HL-60 (cell line): ENCODE results near the gene TOP3B.

ENCODE experiments used
- DNase-seq, 2 experiments: peaks; one replicate each; pipeline ENCODE4 v3.0.0-alpha.2; 2010 to 2020; ENCODE audit warnings: low read depth in 1 of 2, low spot score in 1 of 2
- H3K27ac ChIP-seq: fragments of 250-450 bp; sonication (Bioruptor Pico); replicated peaks from 2 replicates; pipeline ENCODE4 v1.5.1; 2020; ENCODE audit warnings: mild to moderate bottlenecking, moderate library complexity
- H3K27me3 ChIP-seq: fragments of 250-450 bp; sonication (Bioruptor Pico); 2 replicates; pipeline ENCODE4 v1.5.1; 2021; ENCODE audit warnings: mild to moderate bottlenecking, moderate library complexity; ENCODE audit not compliant: insufficient read depth, poor library complexity, severe bottlenecking
- H3K4me3 ChIP-seq: replicated peaks from 2 replicates; pipeline ENCODE4 v1.5.1; 2011; ENCODE audit warnings: mild to moderate bottlenecking, control low read depth, low read length; ENCODE audit not compliant: insufficient read depth
- GABPA ChIP-seq: IDR thresholded peaks from 2 replicates; pipeline ENCODE4 v1.6.1; 2012; ENCODE audit warnings: low read depth
- POLR2AphosphoS5 ChIP-seq: IDR thresholded peaks from 2 replicates; pipeline ENCODE4 v1.6.1; 2012; ENCODE audit warnings: low read depth
- SPI1 ChIP-seq: IDR thresholded peaks from 2 replicates; pipeline ENCODE4 v1.6.1; 2012; ENCODE audit warnings: low read depth, mild to moderate bottlenecking, borderline replicate concordance
- TF ChIP-seq, protein P1 (sequence below): IDR thresholded peaks from one replicate; pipeline ENCODE4 v1.5.1; 2011; ENCODE audit warnings: low read length, control low read depth, inconsistent platforms; ENCODE audit not compliant: insufficient read depth
- TF ChIP-seq, protein P2 (sequence below): IDR thresholded peaks from 2 replicates; pipeline ENCODE4 v1.6.1; 2012; ENCODE audit warnings: low read depth; ENCODE audit not compliant: insufficient replicate concordance

TOP3B gene

DNA sequence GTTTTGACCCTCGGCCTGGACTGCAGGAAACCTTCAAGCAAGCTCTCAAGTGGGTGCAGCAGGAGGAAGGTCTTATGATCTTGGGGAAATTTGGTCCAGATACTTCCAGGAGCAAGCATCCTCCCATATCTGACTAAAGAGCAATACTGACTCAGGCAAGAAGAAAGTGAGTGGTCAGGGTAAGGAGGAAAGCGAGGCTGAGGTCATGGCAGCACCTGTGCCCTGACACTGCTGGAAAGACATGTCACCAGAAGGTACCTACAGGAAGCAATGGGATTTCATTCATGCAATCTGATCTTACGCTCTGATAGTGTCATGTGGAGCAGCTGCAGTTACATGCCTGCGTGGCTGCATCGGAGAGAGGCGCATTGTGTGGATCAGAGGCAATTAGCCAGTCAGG lies 6.5 kb upstream of the TOP3B start:
- H3K27ac ChIP-seq = no peak overlapping the region
- H3K4me3 ChIP-seq = no peak overlapping the region
- H3K27me3 ChIP-seq = no peaks in the 10 kb centered on the region
- TF ChIP-seq, protein P1, sequence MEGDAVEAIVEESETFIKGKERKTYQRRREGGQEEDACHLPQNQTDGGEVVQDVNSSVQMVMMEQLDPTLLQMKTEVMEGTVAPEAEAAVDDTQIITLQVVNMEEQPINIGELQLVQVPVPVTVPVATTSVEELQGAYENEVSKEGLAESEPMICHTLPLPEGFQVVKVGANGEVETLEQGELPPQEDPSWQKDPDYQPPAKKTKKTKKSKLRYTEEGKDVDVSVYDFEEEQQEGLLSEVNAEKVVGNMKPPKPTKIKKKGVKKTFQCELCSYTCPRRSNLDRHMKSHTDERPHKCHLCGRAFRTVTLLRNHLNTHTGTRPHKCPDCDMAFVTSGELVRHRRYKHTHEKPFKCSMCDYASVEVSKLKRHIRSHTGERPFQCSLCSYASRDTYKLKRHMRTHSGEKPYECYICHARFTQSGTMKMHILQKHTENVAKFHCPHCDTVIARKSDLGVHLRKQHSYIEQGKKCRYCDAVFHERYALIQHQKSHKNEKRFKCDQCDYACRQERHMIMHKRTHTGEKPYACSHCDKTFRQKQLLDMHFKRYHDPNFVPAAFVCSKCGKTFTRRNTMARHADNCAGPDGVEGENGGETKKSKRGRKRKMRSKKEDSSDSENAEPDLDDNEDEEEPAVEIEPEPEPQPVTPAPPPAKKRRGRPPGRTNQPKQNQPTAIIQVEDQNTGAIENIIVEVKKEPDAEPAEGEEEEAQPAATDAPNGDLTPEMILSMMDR = no peak
- TF ChIP-seq GABPA (no peak), SPI1 (no peak), POLR2AphosphoS5 (no peak)
- TF ChIP-seq, protein P2, sequence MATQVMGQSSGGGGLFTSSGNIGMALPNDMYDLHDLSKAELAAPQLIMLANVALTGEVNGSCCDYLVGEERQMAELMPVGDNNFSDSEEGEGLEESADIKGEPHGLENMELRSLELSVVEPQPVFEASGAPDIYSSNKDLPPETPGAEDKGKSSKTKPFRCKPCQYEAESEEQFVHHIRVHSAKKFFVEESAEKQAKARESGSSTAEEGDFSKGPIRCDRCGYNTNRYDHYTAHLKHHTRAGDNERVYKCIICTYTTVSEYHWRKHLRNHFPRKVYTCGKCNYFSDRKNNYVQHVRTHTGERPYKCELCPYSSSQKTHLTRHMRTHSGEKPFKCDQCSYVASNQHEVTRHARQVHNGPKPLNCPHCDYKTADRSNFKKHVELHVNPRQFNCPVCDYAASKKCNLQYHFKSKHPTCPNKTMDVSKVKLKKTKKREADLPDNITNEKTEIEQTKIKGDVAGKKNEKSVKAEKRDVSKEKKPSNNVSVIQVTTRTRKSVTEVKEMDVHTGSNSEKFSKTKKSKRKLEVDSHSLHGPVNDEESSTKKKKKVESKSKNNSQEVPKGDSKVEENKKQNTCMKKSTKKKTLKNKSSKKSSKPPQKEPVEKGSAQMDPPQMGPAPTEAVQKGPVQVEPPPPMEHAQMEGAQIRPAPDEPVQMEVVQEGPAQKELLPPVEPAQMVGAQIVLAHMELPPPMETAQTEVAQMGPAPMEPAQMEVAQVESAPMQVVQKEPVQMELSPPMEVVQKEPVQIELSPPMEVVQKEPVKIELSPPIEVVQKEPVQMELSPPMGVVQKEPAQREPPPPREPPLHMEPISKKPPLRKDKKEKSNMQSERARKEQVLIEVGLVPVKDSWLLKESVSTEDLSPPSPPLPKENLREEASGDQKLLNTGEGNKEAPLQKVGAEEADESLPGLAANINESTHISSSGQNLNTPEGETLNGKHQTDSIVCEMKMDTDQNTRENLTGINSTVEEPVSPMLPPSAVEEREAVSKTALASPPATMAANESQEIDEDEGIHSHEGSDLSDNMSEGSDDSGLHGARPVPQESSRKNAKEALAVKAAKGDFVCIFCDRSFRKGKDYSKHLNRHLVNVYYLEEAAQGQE = no peak
- DNase-seq = no peak

DNA sequence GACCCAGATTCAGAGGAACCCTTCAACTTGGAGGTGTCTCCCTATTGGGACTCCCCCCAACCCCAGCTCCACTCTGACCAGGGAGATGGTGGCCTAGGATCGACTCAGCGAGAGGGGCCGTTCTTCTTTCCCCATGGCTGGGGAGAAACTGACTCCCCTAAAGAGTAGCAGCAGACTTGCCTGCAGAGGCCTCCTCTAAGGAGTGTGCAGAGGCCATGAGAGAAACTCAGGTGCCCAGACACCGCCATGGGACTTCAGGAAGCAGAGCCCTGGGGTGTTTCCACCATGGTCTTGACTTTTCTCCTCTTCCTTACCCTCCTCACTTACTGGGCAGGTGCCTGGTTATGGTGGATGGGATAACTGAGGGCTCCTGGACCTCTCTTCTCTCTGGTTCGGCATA lies 2.6 kb upstream of the TOP3B start:
- DNase-seq = no peak
- Histone ChIP-seq H3K27ac (no peak overlapping the region), H3K27me3 (no peaks in the 10 kb centered on the region), H3K4me3 (no peak overlapping the region)
- no peak for TF ChIP-seq GABPA
- TF ChIP-seq, protein P2 = no peak
- no peak for TF ChIP-seq POLR2AphosphoS5
- no peak for TF ChIP-seq SPI1
- TF ChIP-seq, protein P1 = no peak

DNA sequence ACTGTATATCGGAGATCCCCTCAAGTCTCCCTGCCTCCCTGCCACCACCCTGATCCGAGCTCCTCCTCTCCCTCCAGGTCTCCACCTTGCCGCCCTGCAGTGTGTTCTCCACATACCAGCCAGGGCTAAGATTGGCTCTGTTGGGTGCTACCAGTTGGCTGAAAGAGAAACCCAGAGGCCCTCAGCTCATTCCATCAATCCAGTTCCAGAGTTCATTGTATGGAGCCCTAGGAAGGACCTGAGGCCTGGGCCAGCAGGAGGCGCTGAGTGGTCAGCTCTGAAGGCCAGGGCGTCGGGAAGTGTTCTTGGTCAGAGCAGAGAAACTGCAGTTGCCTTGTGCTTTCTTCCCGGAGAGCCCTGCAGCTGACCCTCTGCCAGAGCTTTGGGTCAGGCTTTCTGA lies 2.2 kb upstream of the TOP3B start:
- TF ChIP-seq, protein P2 = no peak
- TF ChIP-seq POLR2AphosphoS5 (no peak), SPI1 (no peak)
- TF ChIP-seq, protein P1 = no peak
- Histone ChIP-seq H3K27ac (no peak overlapping the region), H3K27me3 (no peaks in the 10 kb centered on the region), H3K4me3 (no peak overlapping the region)
- no peak for DNase-seq
